Testis (tissue), 3 donors: Measurements from ENCODE around the gene SRSF5. TPM values are rescaled to one million over a fixed set of nuclear protein-coding genes. Genes with fewer than 3 reads are reported as not detected.

Source experiments
- DNase-seq: peaks from one replicate; pipeline ENCODE4 v3.0.0-alpha.2; 2019
- H3K27ac ChIP-seq, 2 donors: fragments of 200-600 bp; sonication (generic); one replicate each; pipeline ENCODE4 v1.5.1; 2019
- H3K27me3 ChIP-seq: fragments of 200-600 bp; sonication (generic); one replicate; pipeline ENCODE4 v1.5.1; 2019
- H3K36me3 ChIP-seq: fragments of 200-600 bp; sonication (generic); one replicate; pipeline ENCODE4 v1.5.1; 2017; ENCODE audit warnings: low read depth; ENCODE audit errors: missing control alignments
- H3K4me1 ChIP-seq: fragments of 200-600 bp; sonication (generic); one replicate; pipeline ENCODE4 v1.5.1; 2019
- H3K4me3 ChIP-seq, 2 donors: fragments of 200-600 bp; sonication (generic); one replicate each; pipeline ENCODE4 v1.5.1; 2017 to 2019
- H3K9me3 ChIP-seq: fragments of 200-600 bp; sonication (generic); one replicate; pipeline ENCODE4 v1.5.1; 2017
- CTCF ChIP-seq, 3 experiments: fragments of 450-650 bp in 2 of 3; fragments of 200-600 bp in 1 of 3; sonication (generic) in 1 of 3; IDR thresholded peaks; one replicate each; pipeline ENCODE4 v1.5.1; 2016 to 2019; ENCODE audit warnings: antibody characterized with exemption in 3 of 3, mild to moderate bottlenecking in 2 of 3, moderate library complexity in 1 of 3
- POLR2A ChIP-seq: fragments of 450-650 bp; IDR thresholded peaks from one replicate; pipeline ENCODE4 v1.6.1; 2017; ENCODE audit warnings: antibody characterized with exemption, mild to moderate bottlenecking, moderate library complexity
- WGBS, 2 donors: methylation state at CpG; one replicate each; pipeline ENCODE4 v1.1.5; 2018; 5-methylcytosine and 5-hydroxymethylcytosine counted together
- intact Hi-C: fragments of 100-400 bp; cut with DNase I; formaldehyde crosslinking; loops from one replicate; pipeline ENCODE4 v1.15.1; 2023; ENCODE audit warnings: low total_unique reads
- polyA plus RNA-seq: library from polyadenylated mRNA; stranded (reverse); fragments of 350-450 nt; fragmentation: Illumina TruSeq; extraction: RNeasy Lipid Tissue Mini Kit (QIAGEN cat#74804); gene quantifications from one replicate; pipeline ENCODE4 v1.2.3, GENCODE V29; 2014; ENCODE audit warnings: low read depth, low replicate concordance; ENCODE audit not compliant: insufficient read depth
- total RNA-seq, 2 donors: library from RNA; depleted of rRNA; stranded (reverse); fragments of >200 nt; gene quantifications; one replicate each; pipeline ENCODE4 v1.2.3, GENCODE V29; 2016

Gene SRSF5
- total and polyA plus RNA-seq, 3 donors from 2014 or later: 341 to 530 (median 500) TPM

GRCh38 chr14:69796797-69797500 is 30.0 kb downstream of the SRSF5 start, which contains the start of gene SLC10A1:
TSS of gene SLC10A1 (minus strand) at chr14:69797241. CDS start at chr14:69797155, 86 bp downstream.
- no peaks in the 10 kb centered on the region for H3K36me3 ChIP-seq
- WGBS, 2 donors: 73 to 78% methylated on average over 5 to 11 of the region's 11 CpGs
- intact Hi-C loops: no loop called here
- H3K4me1 ChIP-seq: peaks cover 6% of the 10 kb centered on the region
- H3K27ac ChIP-seq: no peak within 1 kb of the TSS
- no peak for TF ChIP-seq CTCF (IDR thresholded peaks at IDR 0.05)
- no peak for TF ChIP-seq POLR2A
- H3K9me3 ChIP-seq: no peaks in the 10 kb centered on the region
- H3K27me3 ChIP-seq: no peaks in the 10 kb centered on the region
- peak; percentile 24 for DNase-seq
- no peak within 1 kb of the TSS for H3K4me3 ChIP-seq

- no peak overlapping the region for H3K4me3 ChIP-seq
- no peaks in the 10 kb centered on the region for H3K9me3 ChIP-seq
- no peak overlapping the region for H3K27ac ChIP-seq
- 85 to 89% methylated on average over 5 of the region's 5 CpGs for WGBS, 2 donors
- peaks cover 6% of the 10 kb centered on the region for H3K4me1 ChIP-seq
- intact Hi-C loops: no loop called here
- DNase-seq: no peak
- TF ChIP-seq POLR2A (no peak), CTCF (IDR thresholded peaks at IDR 0.05) (no peak)
- no peaks in the 10 kb centered on the region for H3K27me3 ChIP-seq
- H3K36me3 ChIP-seq: no peaks in the 10 kb centered on the region
Observed at GRCh38 chr14:69797573-69798338, 30.8 kb downstream of the SRSF5 start.

GRCh38 chr14:69798339-69798735 is 31.4 kb downstream of the SRSF5 start:
- intact Hi-C loops: no loop called here
- no peak overlapping the region for H3K27ac ChIP-seq
- 97 to 100% methylated on average over 2 to 4 of the region's 4 CpGs for WGBS, 2 donors
- H3K27me3 ChIP-seq: no peaks in the 10 kb centered on the region
- peaks cover 6% of the 10 kb centered on the region for H3K4me1 ChIP-seq
- H3K4me3 ChIP-seq: no peak overlapping the region
- DNase-seq: no peak
- no peak for TF ChIP-seq CTCF (IDR thresholded peaks at IDR 0.05)
- no peak for TF ChIP-seq POLR2A
- no peaks in the 10 kb centered on the region for H3K9me3 ChIP-seq
- H3K36me3 ChIP-seq: no peaks in the 10 kb centered on the region

- no peak for DNase-seq
- intact Hi-C loops: no loop called here
Observed at GRCh38 chr14:69803753-69804152, 36.8 kb downstream of the SRSF5 start.

More at GRCh38 chr14:69803753-69804152, 36.8 kb downstream of the SRSF5 start:
- Histone ChIP-seq H3K36me3 (no peaks in the 10 kb centered on the region), H3K27ac (no peak overlapping the region), H3K27me3 (no peaks in the 10 kb centered on the region), H3K4me1 (no peaks in the 10 kb centered on the region), H3K4me3 (no peak overlapping the region), H3K9me3 (no peaks in the 10 kb centered on the region)
- TF ChIP-seq CTCF (IDR thresholded peaks at IDR 0.05) (peak in 1 of 3 experiments; percentile 20), POLR2A (no peak)
